HG02678 (cell line): Measurements from ENCODE around the gene SLC12A7.
"Not testable (repeated sequence)": the region's sequence is repeated elsewhere in the genome, so short reads cannot be mapped to it uniquely, and the experiment has no call there.

Experiments
- ATAC-seq: cut with Tn5 transposase; IDR thresholded peaks from one replicate; pipeline ENCODE4 v1.9.1; 2021; ENCODE audit warnings: mild to moderate bottlenecking, moderate library complexity; ENCODE audit not compliant: unreplicated experiment

SLC12A7 gene

GRCh38 chr5:1083026-1083425, 28.8 kb downstream of the SLC12A7 start:
- not testable (repeated sequence) for ATAC-seq

- ATAC-seq, result no peak
These were observed 30.3 kb downstream of the SLC12A7 start for GRCh38 chr5:1081519-1081918.

GRCh38 chr5:1080432-1080831, 31.4 kb downstream of the SLC12A7 start:
- no peak for ATAC-seq

- no peak for ATAC-seq
These were observed 31.9 kb downstream of the SLC12A7 start for GRCh38 chr5:1079961-1080360.

- no peak for ATAC-seq
These were observed 32.4 kb downstream of the SLC12A7 start for GRCh38 chr5:1079486-1079885.

- ATAC-seq, result no peak
These were observed 33.0 kb downstream of the SLC12A7 start for GRCh38 chr5:1078851-1079250.

GRCh38 chr5:1078206-1078605, 33.7 kb downstream of the SLC12A7 start:
- ATAC-seq, result no peak

- no peak for ATAC-seq
These were observed 34.3 kb downstream of the SLC12A7 start for GRCh38 chr5:1077491-1078020.

- no peak for ATAC-seq
These were observed 34.8 kb downstream of the SLC12A7 start for GRCh38 chr5:1077026-1077425.

GRCh38 chr5:1076406-1076805, 35.5 kb downstream of the SLC12A7 start:
- no peak for ATAC-seq

- ATAC-seq, result no peak
These were observed 35.9 kb downstream of the SLC12A7 start for GRCh38 chr5:1075931-1076330.

GRCh38 chr5:1075555-1075881, 36.3 kb downstream of the SLC12A7 start:
- no peak for ATAC-seq

GRCh38 chr5:1074816-1075554, 36.9 kb downstream of the SLC12A7 start:
- no peak for ATAC-seq

- ATAC-seq, result no peak
These were observed 37.6 kb downstream of the SLC12A7 start for GRCh38 chr5:1074226-1074625.

- ATAC-seq, result no peak
These were observed 38.4 kb downstream of the SLC12A7 start for GRCh38 chr5:1073239-1074102.

- ATAC-seq, result no peak
These were observed 42.2 kb downstream of the SLC12A7 start for GRCh38 chr5:1069720-1070088.

GRCh38 chr5:1068895-1069719, 42.8 kb downstream of the SLC12A7 start:
- no peak for ATAC-seq

GRCh38 chr5:1068204-1068894, 43.5 kb downstream of the SLC12A7 start:
- ATAC-seq, result no peak

GRCh38 chr5:1067141-1068121, 44.4 kb downstream of the SLC12A7 start:
- ATAC-seq, result no peak
